Mucosa of descending colon (tissue), 3 donors: ENCODE results near the gene STX8. TPM values are rescaled to one million over a fixed set of nuclear protein-coding genes. Genes with fewer than 3 reads are reported as not detected.

Experiments used
- ATAC-seq: fragments of 200-7000 bp; cut with Tn5 transposase; one replicate; pipeline ENCODE4 v1.9.1; 2020; ENCODE audit warnings: mild to moderate bottlenecking, moderate library complexity
- DNase-seq, 3 donors: peaks; one replicate each; pipeline ENCODE4 v3.0.0-alpha.2; 2020
- H3K36me3 ChIP-seq: fragments of 200-600 bp; one replicate; pipeline ENCODE4 v1.8.0; 2021; ENCODE audit warnings: low read depth, mild to moderate bottlenecking
- H3K4me1 ChIP-seq: fragments of 200-600 bp; one replicate; pipeline ENCODE4 v1.8.0; 2021; ENCODE audit warnings: low read depth, mild to moderate bottlenecking
- H3K4me3 ChIP-seq: fragments of 200-600 bp; one replicate; pipeline ENCODE4 v1.8.0; 2021; ENCODE audit warnings: mild to moderate bottlenecking
- H3K9me3 ChIP-seq: fragments of 200-600 bp; one replicate; pipeline ENCODE4 v1.8.0; 2021; ENCODE audit warnings: mild to moderate bottlenecking
- intact Hi-C, 2 donors: fragments of 100-400 bp; cut with DNase I in 1 of 2; cut with micrococcal nuclease in 1 of 2; formaldehyde crosslinking; loops; one replicate each; pipeline versions ENCODE4 v1.11.0 to v1.11.1; 2022; cut with DNase I, micrococcal nuclease
- total RNA-seq, 3 donors: library from RNA; stranded (reverse); fragmentation: NEBNext Ultra II Directional in 2 of 3; extraction: Animal tissue kit (Norgen Biotek cat#: 25700) in 2 of 3; gene quantifications; one replicate each; pipeline versions ENCODE4 v1.2.1 to v1.2.4, GENCODE V29; 2021 to 2023
- TF ChIP-seq, protein P1 (sequence below): fragments of 200-600 bp; IDR thresholded peaks from one replicate; pipeline ENCODE4 v1.8.0; 2022; ENCODE audit warnings: antibody characterized with exemption, mild to moderate bottlenecking
- donor health status: DM: no; HTN: no; CAD: no; lungs with moderate emphysema.
- donor health status: DM: no; HTN: no; CAD: no.
- donor health status: DM: no; HTN: yes; CAD: no.

Gene STX8
- total RNA-seq, 3 donors from 2014 or later, result 45.1 to 62.5 (median 54.4) TPM

DNA sequence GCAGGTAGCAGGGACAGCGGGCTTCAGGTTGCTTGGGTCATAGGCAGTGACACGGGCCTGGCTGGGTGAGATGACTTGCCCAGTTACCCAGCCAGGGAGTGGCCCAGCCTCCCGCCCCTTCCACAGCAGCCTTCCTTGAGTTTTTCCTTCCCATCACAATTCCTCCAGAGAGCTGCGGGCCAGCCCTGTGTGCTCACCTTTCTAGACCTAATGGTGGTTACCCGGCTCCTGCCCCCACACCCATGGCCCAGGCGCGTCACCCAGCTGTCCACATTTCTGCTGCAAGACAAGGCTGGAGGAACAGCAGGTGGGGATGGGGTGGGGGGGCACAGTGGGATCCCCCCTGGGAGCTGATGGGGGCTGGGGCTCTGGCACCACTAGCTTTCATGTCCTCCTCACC lies 351.1 kb downstream of the STX8 start:
- intact Hi-C loops, result no loop called here
- TF ChIP-seq, protein P1, sequence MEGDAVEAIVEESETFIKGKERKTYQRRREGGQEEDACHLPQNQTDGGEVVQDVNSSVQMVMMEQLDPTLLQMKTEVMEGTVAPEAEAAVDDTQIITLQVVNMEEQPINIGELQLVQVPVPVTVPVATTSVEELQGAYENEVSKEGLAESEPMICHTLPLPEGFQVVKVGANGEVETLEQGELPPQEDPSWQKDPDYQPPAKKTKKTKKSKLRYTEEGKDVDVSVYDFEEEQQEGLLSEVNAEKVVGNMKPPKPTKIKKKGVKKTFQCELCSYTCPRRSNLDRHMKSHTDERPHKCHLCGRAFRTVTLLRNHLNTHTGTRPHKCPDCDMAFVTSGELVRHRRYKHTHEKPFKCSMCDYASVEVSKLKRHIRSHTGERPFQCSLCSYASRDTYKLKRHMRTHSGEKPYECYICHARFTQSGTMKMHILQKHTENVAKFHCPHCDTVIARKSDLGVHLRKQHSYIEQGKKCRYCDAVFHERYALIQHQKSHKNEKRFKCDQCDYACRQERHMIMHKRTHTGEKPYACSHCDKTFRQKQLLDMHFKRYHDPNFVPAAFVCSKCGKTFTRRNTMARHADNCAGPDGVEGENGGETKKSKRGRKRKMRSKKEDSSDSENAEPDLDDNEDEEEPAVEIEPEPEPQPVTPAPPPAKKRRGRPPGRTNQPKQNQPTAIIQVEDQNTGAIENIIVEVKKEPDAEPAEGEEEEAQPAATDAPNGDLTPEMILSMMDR, result no peak
- H3K9me3 ChIP-seq, result no peaks in the 10 kb centered on the region
- DNase-seq, result peak in 1 of 3 donors; percentile 41
- H3K36me3 ChIP-seq, result no peaks in the 10 kb centered on the region
- ATAC-seq, result no peak
- no peaks in the 10 kb centered on the region for H3K4me1 ChIP-seq
- H3K4me3 ChIP-seq, result no peak overlapping the region

DNA sequence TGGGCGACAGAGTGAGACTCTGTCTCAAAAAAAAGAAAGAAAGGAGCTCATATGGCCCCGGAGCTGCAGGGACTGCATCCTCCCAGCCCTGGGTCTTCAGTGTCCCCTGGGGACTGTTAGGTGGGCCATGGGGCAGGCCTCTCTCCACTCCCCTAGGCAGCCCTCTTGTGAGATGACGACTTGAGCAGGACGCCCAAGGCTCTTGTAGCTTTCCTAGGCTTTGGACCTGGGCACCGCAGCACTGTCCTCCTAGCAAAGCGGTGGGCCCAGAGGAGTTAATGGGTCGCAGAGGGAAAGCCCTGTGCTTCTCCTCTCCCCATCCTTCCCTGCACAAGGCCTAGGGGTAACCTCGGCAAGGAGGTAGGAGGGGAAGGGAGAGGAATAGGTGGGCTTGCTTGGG lies 352.1 kb downstream of the STX8 start:
- intact Hi-C loops, result no loop called here
- TF ChIP-seq, protein P1, result no peak
- ATAC-seq (no peak), DNase-seq (peak in 1 of 3 donors; percentile 12)
- Histone ChIP-seq H3K9me3 (no peaks in the 10 kb centered on the region), H3K36me3 (no peaks in the 10 kb centered on the region), H3K4me1 (no peaks in the 10 kb centered on the region), H3K4me3 (no peak overlapping the region)

DNA sequence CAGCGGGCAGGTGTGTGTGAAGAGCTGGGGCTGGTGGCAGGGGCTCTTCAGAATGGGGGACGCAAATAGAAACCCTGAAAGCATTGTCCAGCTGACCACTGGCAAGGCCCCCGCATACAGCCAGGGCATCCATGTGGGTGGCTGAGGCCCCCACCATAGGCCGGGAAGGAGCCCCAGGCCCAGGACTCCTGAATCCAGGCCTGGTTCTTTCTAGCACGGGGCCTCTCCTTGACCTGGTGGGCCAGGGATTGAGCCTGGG lies 353.8 kb downstream of the STX8 start:
- Histone ChIP-seq H3K4me1 (peaks cover 3% of the 10 kb centered on the region), H3K9me3 (no peaks in the 10 kb centered on the region), H3K36me3 (no peaks in the 10 kb centered on the region), H3K4me3 (no peak overlapping the region)
- ATAC-seq, result no peak
- peak in 1 of 3 donors; percentile 13 for DNase-seq
- TF ChIP-seq, protein P1, result no peak
- intact Hi-C loops, result no loop called here

DNA sequence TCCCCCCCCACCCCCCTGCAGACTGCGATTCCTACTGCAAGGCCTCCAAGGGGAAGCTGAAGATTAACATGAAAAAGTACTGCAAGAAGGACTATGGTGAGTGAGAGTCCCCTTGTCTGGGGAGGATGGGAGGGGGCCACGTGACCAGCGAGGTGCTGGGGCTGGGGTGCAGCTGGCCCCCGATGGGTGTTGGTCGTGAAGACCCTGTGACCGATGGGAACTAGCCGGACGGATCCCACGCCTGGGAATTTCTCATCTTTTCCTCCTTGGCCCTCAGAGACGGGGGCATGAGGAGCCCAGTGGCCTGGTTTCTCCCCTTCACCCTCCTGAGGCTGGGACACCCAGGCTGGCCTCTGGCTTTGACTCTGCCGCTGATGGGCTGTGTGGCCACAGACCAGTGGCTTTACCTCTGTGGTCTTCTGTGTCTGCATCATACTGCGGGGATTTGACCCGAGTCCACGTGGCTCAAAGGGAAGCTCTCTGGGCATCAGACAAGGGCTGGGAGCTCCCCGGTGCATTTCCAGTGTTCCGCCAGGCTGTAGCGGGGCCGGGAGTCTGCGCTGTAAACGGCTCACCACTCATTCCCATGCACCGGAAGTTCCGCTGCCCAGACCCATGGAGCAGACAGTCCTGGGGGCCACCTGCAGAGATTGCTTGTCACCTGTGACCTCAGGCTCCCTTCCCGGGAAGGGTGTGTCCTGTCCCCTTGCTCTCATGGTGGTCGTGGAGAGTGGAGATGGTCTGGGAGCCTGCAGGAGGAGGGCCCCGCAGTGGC lies 354.3 kb downstream of the STX8 start:
- TF ChIP-seq, protein P1, result no peak
- Histone ChIP-seq H3K36me3 (no peaks in the 10 kb centered on the region), H3K4me3 (no peak overlapping the region), H3K4me1 (peaks cover 3% of the 10 kb centered on the region), H3K9me3 (no peaks in the 10 kb centered on the region)
- intact Hi-C loops, result no loop called here
- DNase-seq (peak in 1 of 3 donors; percentile 31), ATAC-seq (no peak)

DNA sequence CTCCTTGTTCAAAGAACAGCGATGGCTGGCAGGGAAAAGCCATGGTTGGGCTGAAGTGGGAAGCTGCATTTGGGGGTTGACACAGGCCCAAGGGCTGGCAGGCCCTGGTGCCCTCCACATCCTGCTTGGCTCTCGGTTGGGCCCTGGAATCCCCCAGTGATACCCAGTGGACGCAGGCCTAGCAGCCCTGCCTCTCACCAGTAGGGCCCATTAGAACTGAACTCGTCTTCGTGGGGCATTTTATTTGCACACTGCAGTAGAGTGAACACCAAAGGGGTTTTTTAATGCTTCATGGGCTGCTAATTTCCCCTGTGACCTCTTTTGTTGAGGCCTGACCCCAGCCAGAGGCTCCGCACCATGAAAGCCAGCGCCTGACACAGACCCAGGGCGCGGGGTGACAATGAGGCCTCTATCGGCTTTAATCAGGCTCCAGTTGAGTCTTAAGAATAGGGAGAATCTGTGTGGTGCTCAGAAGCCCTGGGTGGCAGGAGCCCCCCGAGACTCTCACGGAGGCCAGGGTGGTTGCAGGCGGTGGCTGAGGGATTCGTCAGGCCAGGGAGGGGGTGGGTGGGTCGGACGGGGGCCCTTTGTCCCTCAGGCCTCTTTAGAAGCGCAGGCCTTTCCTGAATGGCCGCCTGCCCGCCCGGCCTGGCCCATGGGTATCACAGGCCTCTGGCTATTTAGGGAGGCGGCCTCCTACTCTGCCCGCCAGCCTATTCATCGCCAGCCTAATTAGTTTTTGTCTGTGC lies 355.0 kb downstream of the STX8 start:
- no peak for ATAC-seq
- no peak overlapping the region for H3K4me3 ChIP-seq
- H3K4me1 ChIP-seq, result peaks cover 3% of the 10 kb centered on the region
- DNase-seq, result peak in 1 of 3 donors; percentile 17
- peaks cover 7% of the 10 kb centered on the region for H3K9me3 ChIP-seq
- intact Hi-C loops, result no loop called here
- H3K36me3 ChIP-seq, result no peaks in the 10 kb centered on the region
- TF ChIP-seq, protein P1, result no peak
